Natural killer cell (primary cell): ENCODE data around the gene LAMA5. TPM values are rescaled to one million over a fixed set of nuclear protein-coding genes. Genes with fewer than 3 reads are reported as not detected.
A peak's percentile ranks its signal among the peaks of the same experiment; 100 is the strongest.

ENCODE experiments used
- ATAC-seq, 3 donors: fragments of 150-1000 bp in 2 of 3; fragments of 200-7000 bp in 1 of 3; cut with Tn5 transposase; 1 replicate in 1 of 3; 2 replicates in 2 of 3; pipeline ENCODE4 v1.10.0; 2021; ENCODE audit warnings: mild to moderate bottlenecking in 2 of 3, moderate library complexity in 2 of 3
- DNase-seq, 2 donors: peaks; one replicate each; pipeline versions ENCODE4 v3.0.0 to v3.0.0-alpha.2; 2013 to 2021; ENCODE audit warnings: mixed read lengths in 1 of 2
- H3K27ac ChIP-seq: one replicate; pipeline ENCODE4 v1.5.1; 2013; ENCODE audit warnings: mild to moderate bottlenecking, low read length
- H3K27me3 ChIP-seq: one replicate; pipeline ENCODE4 v1.6.1; 2013; ENCODE audit warnings: low read length; ENCODE audit not compliant: control insufficient read depth, insufficient read depth
- H3K36me3 ChIP-seq: one replicate; pipeline ENCODE4 v1.6.1; 2013; ENCODE audit warnings: low read length; ENCODE audit not compliant: control insufficient read depth, insufficient read depth
- H3K4me1 ChIP-seq: one replicate; pipeline ENCODE4 v1.6.1; 2013; ENCODE audit warnings: low read length; ENCODE audit not compliant: control insufficient read depth, insufficient read depth
- H3K4me3 ChIP-seq: one replicate; pipeline ENCODE4 v1.5.1; 2013; ENCODE audit warnings: low read length
- H3K9me3 ChIP-seq: one replicate; pipeline ENCODE4 v1.6.1; 2013; ENCODE audit warnings: low read length; ENCODE audit not compliant: control insufficient read depth, insufficient read depth
- H3K27ac Mint-ChIP-seq, 2 donors: one replicate each; pipeline ENCODE4 v1.8.0; 2022; ENCODE audit warnings: mild to moderate bottlenecking in 2 of 2, mixed read lengths in 2 of 2, moderate library complexity in 1 of 2
- H3K27me3 Mint-ChIP-seq, 2 donors: one replicate each; pipeline ENCODE4 v1.8.0; 2022; ENCODE audit warnings: low read depth in 2 of 2, mixed read lengths in 2 of 2
- H3K36me3 Mint-ChIP-seq: one replicate; pipeline ENCODE4 v1.8.0; 2022; ENCODE audit warnings: mixed read lengths
- H3K4me1 Mint-ChIP-seq, 2 donors: one replicate each; pipeline ENCODE4 v1.8.0; 2022; ENCODE audit warnings: mixed read lengths in 2 of 2
- H3K4me3 Mint-ChIP-seq: one replicate; pipeline ENCODE4 v1.8.0; 2022; ENCODE audit warnings: mild to moderate bottlenecking, moderate library complexity, mixed read lengths
- H3K9me3 Mint-ChIP-seq, 2 donors: one replicate each; pipeline ENCODE4 v1.8.0; 2022; ENCODE audit warnings: mixed read lengths in 2 of 2
- CTCF ChIP-seq: fragments of 200-600 bp; IDR thresholded peaks from one replicate; pipeline ENCODE4 v1.8.0; 2022; ENCODE audit warnings: antibody characterized with exemption
- WGBS: methylation state at CpG from one replicate; pipeline ENCODE4 v1.1.7; 2013; ENCODE audit warnings: missing lambda C conversion rate; ENCODE audit not compliant: insufficient coverage; 5-methylcytosine and 5-hydroxymethylcytosine counted together
- intact Hi-C: fragments of 100-400 bp; cut with micrococcal nuclease; formaldehyde crosslinking; loops from one replicate; pipeline ENCODE4 v1.14.2; 2022
- total RNA-seq, 4 donors: library from RNA; stranded (reverse); fragments of 120-200 nt in 1 of 4; gene quantifications; one replicate each; pipeline versions ENCODE4 v1.2.3 to v1.2.4, GENCODE V29; 2013 to 2022

Gene LAMA5
- total RNA-seq, 3 donors from 2014 or later (not counting 1 experiment from before 2014, with no cell fraction given): 1.0 to 4.3 (median 1.4) TPM

- Histone ChIP-seq H3K9me3 (no peaks in the 10 kb centered on the region), H3K36me3 (peaks cover 27% of the 10 kb centered on the region), H3K27ac (no peak overlapping the region), H3K27me3 (no peaks in the 10 kb centered on the region), H3K4me3 (no peak overlapping the region), H3K4me1 (peaks cover 3% of the 10 kb centered on the region)
- peak overlapping the region in 1 of 2 donors; percentile 13 for H3K27ac Mint-ChIP-seq
- ATAC-seq (no peak), DNase-seq (no peak)
- peaks cover 11% of the 10 kb centered on the region for H3K36me3 Mint-ChIP-seq
- no peaks in the 10 kb centered on the region for H3K9me3 Mint-ChIP-seq
- H3K4me3 Mint-ChIP-seq: no peak overlapping the region
- peaks cover 0 to 19% of the 10 kb centered on the region in 2 donors for H3K4me1 Mint-ChIP-seq
- H3K27me3 Mint-ChIP-seq: no peaks in the 10 kb centered on the region
- WGBS: 98% methylated on average over 18 of the region's 18 CpGs
- no peak for TF ChIP-seq CTCF
- intact Hi-C loops: no loop called here
Observed at GRCh38 chr20:62273416-62273815, 93.7 kb downstream of the LAMA5 start.

GRCh38 chr20:62272200-62272599 lies 94.9 kb downstream of the LAMA5 start:
- 96% methylated on average over 10 of the region's 10 CpGs for whole genome bisulfite sequencing
- no peak overlapping the region for H3K4me3 Mint-ChIP-seq
- Histone ChIP-seq H3K9me3 (no peaks in the 10 kb centered on the region), H3K36me3 (peaks cover 32% of the 10 kb centered on the region), H3K27ac (no peak overlapping the region), H3K4me3 (no peak overlapping the region), H3K27me3 (no peaks in the 10 kb centered on the region), H3K4me1 (peaks cover 3% of the 10 kb centered on the region)
- no peaks in the 10 kb centered on the region for H3K9me3 Mint-ChIP-seq
- H3K36me3 Mint-ChIP-seq: peaks cover 11% of the 10 kb centered on the region
- no peak for ATAC-seq
- DNase-seq: no peak
- intact Hi-C loops: no loop called here
- TF ChIP-seq CTCF: no peak
- peaks cover 0 to 19% of the 10 kb centered on the region in 2 donors for H3K4me1 Mint-ChIP-seq
- H3K27ac Mint-ChIP-seq: no peak overlapping the region
- H3K27me3 Mint-ChIP-seq: no peaks in the 10 kb centered on the region

GRCh38 chr20:62269871-62270270 lies 97.2 kb downstream of the LAMA5 start:
- H3K27me3 ChIP-seq: no peaks in the 10 kb centered on the region
- no peak for TF ChIP-seq CTCF
- H3K9me3 Mint-ChIP-seq: no peaks in the 10 kb centered on the region
- H3K36me3 ChIP-seq: peaks cover 42% of the 10 kb centered on the region
- no peak overlapping the region for H3K4me3 Mint-ChIP-seq
- H3K27ac ChIP-seq: no peak overlapping the region
- WGBS: 93% methylated on average over 17 of the region's 17 CpGs
- H3K36me3 Mint-ChIP-seq: peaks cover 11% of the 10 kb centered on the region
- no peaks in the 10 kb centered on the region for H3K9me3 ChIP-seq
- peaks cover 0 to 23% of the 10 kb centered on the region in 2 donors for H3K4me1 Mint-ChIP-seq
- H3K4me3 ChIP-seq: no peak overlapping the region
- intact Hi-C loops: no loop called here
- no peak for DNase-seq
- no peak for ATAC-seq
- peaks cover 3% of the 10 kb centered on the region for H3K4me1 ChIP-seq
- peak overlapping the region in 1 of 2 donors; percentile 57 for H3K27ac Mint-ChIP-seq
- H3K27me3 Mint-ChIP-seq: no peaks in the 10 kb centered on the region

GRCh38 chr20:62269378-62269777 lies 97.7 kb downstream of the LAMA5 start:
- intact Hi-C loops: no loop called here
- TF ChIP-seq CTCF: no peak
- ATAC-seq: no peak
- Histone ChIP-seq H3K4me1 (peaks cover 2% of the 10 kb centered on the region), H3K9me3 (no peaks in the 10 kb centered on the region), H3K27ac (no peak overlapping the region), H3K36me3 (peaks cover 46% of the 10 kb centered on the region), H3K4me3 (no peak overlapping the region), H3K27me3 (no peaks in the 10 kb centered on the region)
- Mint-ChIP-seq H3K27ac (peak overlapping the region in 1 of 2 donors; percentile 57), H3K27me3 (no peaks in the 10 kb centered on the region), H3K36me3 (peaks cover 11% of the 10 kb centered on the region), H3K9me3 (no peaks in the 10 kb centered on the region), H3K4me1 (peaks cover 0 to 18% of the 10 kb centered on the region in 2 donors), H3K4me3 (no peak overlapping the region)
- no peak for DNase-seq
- 93% methylated on average over 14 of the region's 14 CpGs for WGBS
